COR-L47 (cell line): ENCODE results near the gene CHST5.

Experiments used
- DNase-seq: peaks from one replicate; lab custom pipeline; 2025; lab: John Stamatoyannopoulos, UW

The CHST5 gene

DNA sequence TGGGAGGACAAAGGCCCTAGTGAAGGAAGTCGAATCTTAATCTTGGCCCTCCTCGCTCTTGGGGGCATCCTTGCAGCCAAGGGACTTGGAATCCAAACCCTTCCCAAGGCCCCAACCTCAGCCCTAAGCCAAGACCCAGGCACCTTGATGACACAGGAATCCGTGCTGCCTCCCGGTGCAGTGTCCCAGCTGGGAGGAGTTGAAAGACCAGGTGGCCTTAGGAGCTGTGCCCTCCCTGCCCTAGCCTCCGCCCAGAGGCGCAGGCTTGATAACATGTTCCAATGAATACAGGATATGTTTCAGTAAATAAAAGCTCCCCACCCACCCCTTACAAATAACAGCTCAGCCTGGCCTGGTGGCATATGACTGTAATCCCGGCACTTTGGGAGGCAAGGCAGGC, at the start of gene CHST5:
TSS of gene CHST5 (minus strand) at position 208 of the 400 bp plus-strand sequence. CDS start 5,724 bp downstream, outside the sequence.
- DNase-seq = no peak

DNA sequence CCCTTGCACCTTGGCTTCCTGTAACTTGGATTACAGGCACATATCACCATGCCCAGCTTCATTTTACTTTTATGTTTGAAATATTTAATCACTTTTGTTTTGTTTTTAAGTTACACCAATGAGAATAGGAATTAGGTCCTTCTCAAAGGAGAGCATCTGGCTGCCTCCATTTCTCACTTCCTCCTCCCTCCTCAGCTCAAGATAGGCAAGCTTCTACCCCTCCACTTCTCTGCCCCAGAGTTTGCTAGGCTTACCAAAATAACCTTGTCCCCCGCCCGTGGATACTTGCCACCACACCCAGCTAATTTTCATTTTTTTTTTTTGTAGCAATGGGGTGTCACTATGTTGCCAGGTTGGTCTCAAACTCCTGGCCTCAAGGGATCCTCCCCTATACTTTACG, 48.2 kb upstream of the CHST5 start:
- DNase-seq = no peak

GRCh38 chr16:75579281-75579834, 43.5 kb upstream of the CHST5 start:
- no peak for DNase-seq

GRCh38 chr16:75578725-75579124, 42.8 kb upstream of the CHST5 start:
- no peak for DNase-seq

DNA sequence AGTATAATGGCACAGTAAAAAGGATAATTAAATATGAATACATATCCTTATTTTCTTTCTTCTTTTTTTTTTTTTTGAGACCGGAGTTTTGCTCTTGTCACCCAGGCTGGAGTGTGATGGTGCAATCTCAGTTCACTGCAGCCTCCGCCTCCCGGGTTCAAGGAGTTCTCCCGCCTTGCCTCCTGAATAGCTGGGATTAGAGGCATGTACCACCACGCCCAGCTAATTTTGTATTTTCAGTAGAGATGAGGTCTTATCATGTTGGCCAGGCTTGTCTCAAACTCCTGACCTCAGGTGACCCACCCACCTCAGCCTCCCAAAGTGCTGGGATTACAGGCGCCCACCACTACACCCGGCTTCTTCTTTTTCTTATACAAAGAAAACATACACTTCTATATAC, 42.3 kb upstream of the CHST5 start:
- no peak for DNase-seq

DNA sequence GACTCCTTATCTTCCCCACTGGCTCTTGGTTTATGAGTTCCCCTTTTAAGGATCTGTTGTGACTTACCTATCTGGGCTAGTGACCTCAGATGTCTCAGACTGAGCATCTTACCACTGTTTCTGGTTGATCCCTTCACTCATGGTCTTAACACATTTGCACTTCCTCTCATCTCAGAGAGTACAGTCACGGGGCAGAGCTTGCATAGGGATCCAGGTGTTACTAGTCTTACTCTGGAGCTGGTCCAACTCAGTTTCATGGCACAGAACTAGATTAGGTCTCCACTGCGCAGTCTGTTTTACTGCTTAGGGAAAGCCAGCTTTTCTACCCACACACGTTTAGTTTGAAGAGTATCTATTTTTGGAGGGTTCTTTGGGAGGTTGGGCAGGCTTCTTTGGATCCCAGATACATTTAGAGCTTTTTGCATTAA, 40.5 kb upstream of the CHST5 start:
- no peak for DNase-seq

GRCh38 chr16:75575958-75576357, 40.0 kb upstream of the CHST5 start:
- no peak for DNase-seq

- DNase-seq = no peak
Measured at GRCh38 chr16:75573955-75574354, 38.0 kb upstream of the CHST5 start.

DNA sequence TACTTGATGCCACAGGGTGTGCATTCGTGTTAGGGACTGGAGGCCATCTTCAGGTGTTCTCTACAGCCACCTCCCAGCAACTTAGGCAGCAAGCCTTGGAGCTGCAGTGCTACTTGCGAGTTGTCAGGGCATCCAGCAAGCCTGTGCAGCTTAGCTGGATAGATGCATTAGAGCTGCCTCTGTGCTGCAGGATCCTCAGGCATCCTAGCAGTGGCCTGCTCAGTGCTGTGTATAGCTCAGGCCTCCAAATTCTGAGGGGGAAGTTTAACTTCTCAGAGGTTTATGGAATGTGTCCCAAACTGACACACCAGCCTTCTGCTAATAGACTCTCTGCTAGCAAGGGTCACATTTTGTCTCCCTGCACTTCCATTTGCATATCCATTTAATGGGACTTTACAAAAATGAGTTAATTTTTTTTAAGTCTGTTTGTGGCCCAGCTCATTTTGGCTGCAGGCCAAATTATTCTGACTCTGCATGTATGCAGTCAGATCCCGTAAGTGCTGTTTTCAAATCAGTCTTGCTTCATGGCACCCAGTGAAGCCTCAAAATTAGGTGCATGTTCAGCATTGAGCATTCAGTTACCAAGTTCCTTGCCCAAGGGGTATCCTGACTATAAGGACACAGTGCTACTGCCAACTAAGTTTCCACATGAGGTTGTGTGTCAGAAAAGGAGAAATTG, 37.1 kb upstream of the CHST5 start:
- no peak for DNase-seq

GRCh38 chr16:75570396-75571065, 34.6 kb upstream of the CHST5 start:
- DNase-seq = no peak

DNA sequence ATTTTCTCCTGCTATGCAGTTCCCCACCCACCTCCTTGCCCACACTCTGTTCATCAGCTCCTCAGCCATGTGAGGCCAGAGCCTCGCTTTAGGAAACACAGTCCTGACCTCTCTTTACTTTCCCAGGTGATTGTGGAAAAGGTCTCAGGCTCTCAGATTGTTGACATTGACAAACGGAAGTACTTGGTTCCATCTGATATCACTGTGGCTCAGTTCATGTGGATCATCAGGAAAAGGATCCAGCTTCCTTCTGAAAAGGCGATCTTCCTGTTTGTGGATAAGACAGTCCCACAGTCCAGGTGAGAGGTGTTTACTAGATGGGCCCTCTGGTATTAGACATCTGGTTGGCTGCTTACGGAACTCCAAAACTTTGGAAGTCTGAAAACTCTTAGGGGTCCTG, 32.0 kb upstream of the CHST5 start:
- DNase-seq = no peak

GRCh38 chr16:75566758-75567255, 30.9 kb upstream of the CHST5 start:
- no peak for DNase-seq

DNA sequence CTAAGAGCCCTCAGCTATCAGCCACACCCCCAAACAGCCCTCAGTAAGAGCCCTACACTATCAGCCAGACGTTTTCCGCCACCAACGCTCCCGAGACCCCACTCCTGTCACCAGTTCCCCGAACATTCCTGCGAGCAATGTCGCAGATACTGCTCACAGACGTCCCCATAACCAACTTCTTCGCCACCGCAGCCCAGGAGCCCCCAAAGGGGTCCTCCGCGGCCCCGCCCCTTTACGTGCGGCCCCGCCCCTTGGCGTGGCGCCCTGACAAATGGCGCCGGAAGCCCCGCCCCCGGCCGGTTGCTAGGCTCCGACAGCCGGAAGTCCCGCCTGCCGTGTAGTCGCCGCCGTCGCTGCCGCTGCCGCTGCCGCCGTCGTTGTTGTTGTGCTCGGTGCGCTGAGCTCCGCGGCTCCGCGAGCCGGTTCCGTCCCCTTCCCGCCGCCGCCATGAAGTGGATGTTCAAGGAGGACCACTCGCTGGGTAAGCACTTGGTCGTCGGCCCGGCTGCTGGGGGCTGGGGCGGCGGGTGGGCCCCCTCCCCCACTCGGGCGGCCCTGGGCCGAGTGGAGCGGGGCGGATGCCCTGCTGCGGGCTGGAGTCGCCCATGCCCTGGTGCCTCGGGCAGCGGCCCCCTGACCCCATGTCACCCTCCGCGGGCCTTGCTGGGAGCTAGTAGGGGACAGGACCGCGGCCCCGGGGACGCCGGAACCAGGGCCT, 30.3 kb upstream of the CHST5 start, which contains the start of gene GABARAPL2:
TSS of gene GABARAPL2 (plus strand) at position 340 of the 718 bp plus-strand sequence. CDS start at position 448, 108 bp downstream.
- peak; percentile 85 for DNase-seq

- no peak for DNase-seq
Measured at GRCh38 chr16:75565640-75566039, 29.7 kb upstream of the CHST5 start.

DNA sequence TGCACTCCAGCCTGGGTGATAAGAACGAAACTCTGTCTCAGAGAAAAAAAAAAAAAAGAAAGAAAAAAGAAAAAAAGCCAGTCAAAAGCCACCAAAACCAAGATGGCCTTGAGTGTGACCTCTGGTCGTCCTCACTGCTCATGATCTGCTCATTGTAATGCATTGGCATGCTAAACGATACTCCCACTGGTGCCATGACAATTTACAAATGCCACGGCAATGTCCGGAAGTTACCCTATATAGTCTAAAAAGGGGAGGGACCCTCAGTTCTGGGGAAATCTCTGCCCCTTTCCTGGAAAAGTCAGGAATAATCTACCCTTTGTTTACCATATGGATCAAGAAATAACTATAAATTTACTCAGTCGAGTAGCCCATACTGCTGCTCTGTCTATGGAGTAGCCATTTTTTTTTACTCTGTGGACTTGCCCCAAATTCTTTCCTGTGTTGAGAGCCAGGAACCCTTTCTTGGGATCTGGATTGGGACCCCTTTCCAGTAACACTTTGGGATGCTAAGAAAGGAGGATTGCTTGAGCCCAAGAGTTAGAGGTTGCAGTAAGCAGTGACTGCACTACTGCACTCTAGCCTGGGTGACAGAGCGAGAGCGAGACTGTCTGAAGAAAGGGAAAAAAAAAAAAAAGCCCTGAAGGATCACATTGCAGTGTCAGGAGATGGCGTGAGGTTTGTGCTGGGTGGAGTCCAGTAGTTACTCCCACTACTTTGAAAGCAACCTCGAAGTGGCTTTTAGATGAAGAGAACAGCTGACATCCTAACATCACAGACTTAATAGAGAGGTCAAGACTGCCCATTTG, 23.9 kb upstream of the CHST5 start:
- no peak for DNase-seq

DNA sequence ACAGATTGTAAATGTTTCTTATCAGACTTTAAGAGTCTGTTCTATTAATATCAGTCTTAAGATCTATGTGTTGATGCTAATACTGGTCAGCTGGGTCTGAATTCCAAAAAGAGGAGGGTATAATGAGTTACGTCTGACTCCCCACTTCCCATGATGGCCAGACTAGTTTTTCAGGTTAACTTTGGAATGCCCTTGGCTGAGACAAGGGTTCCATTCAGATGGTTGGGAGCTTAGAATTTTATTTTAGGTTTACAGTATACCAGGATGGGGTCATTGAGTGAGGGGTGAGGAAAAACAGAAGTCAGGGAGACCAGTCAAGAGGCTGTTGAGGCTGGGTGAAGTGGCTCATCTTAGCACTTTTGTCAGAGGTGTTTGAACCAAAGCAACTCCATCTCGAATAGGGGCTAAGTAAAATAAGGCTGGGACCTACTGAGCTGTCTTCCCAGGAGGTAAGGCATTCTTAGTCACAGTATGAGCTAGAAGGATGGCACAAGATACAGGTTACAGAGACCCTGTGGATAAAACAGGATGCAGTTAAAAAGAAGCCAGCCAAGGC, 23.0 kb upstream of the CHST5 start:
- DNase-seq = no peak

GRCh38 chr16:75556431-75556950, 20.6 kb upstream of the CHST5 start:
- no peak for DNase-seq

DNA sequence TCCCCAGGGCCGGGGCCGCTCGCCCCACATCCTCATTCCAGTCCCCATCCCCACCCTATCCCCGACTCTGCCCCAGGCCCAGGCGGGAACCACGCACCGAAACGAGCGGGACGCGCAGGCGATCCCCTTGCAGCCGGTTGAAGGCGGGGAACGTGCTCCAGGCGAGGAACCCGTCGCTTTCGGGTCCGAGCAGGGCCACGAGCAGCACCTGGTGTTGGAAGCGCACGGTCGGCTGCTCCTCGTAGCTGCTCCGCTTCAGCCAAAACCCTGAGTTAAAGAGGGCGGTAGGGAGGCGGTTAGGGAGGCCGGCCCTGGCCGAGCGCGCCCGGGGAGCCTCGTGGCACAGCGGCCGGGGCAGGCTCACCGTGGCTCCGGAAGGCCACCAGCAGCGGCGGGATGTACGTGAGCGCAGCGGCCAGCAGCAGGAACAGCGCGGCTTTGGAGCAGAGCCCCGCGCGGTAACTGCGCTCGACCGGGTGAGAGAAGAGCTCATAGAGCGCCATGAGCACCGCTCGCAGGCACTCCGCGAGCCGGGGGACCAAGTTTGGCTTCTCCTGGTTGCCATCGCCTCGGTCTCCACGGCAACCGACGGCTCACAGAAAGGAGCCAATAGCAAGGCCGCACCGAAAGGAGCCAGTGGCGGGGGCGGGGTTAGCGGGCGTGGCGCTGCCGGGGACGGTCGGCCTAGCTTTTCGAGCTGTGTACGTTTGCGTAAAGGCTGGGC, 20.0 kb upstream of the CHST5 start, which contains the start of gene TMEM231:
TSS of gene TMEM231 (minus strand) at position 546 of the 724 bp plus-strand sequence. CDS start at position 503, 43 bp downstream.
- DNase-seq = peak; percentile 93

DNA sequence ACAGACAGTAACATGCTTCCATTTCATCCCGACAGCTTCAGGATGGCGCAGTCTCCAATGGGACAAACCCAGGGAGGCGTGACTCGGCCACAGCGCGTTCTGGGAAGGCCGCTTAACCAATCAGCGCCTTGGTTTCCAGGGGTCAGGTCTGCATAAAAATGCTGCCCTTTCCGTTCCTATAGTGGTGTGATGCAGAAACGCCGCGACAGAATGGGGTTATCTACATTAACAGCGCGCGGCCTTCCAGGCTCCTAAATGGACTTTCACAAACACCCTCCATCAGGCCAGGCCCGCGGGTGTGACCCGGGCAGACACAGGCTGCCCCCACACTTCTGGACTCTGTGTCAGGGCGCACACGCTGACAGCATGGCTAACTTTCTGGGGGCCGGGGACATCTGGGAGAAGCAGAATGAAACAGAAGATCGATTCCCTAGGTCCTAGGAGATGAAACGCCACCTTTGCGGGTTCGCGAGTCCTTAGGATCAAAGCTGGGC, 19.4 kb upstream of the CHST5 start:
- DNase-seq = peak; percentile 67

- no peak for DNase-seq
Measured at GRCh38 chr16:75552951-75553350, 17.0 kb upstream of the CHST5 start.
